WTC11 (cell line): Measurements from ENCODE around the gene TOR3A. TPM values are rescaled to one million over a fixed set of nuclear protein-coding genes. Genes with fewer than 3 reads are reported as not detected.

Experiments
- ATAC-seq: fragments of 200-7000 bp; cut with Tn5 transposase; 2 replicates; pipeline ENCODE4 v1.10.0; 2021; ENCODE audit warnings: mild to moderate bottlenecking, moderate library complexity
- CTCF ChIA-PET: fragments of 300-600 bp; sonication (Branson Sonifier 250); formaldehyde crosslinking; loops from one replicate; lab custom pipeline; 2021; ENCODE audit warnings: antibody characterized with exemption; lab: Charles Lee
- POLR2A ChIA-PET: fragments of 350-600 bp; sonication (Branson Sonifier 250); formaldehyde crosslinking; loops from one replicate; lab custom pipeline; 2021; ENCODE audit warnings: antibody characterized with exemption; lab: Charles Lee
- DNase-seq: peaks from one replicate; pipeline ENCODE4 v3.0.0; 2021; ENCODE audit warnings: low spot score
- H3K27ac Mint-ChIP-seq: 2 replicates; pipeline ENCODE4 v1.8.0; 2021; ENCODE audit warnings: mixed read lengths
- H3K27me3 Mint-ChIP-seq: 2 replicates; pipeline ENCODE4 v1.8.0; 2021; ENCODE audit warnings: low read depth, mild to moderate bottlenecking, moderate library complexity, mixed read lengths
- H3K36me3 Mint-ChIP-seq: 2 replicates; pipeline ENCODE4 v1.8.0; 2021; ENCODE audit warnings: mixed read lengths
- H3K4me1 Mint-ChIP-seq: 2 replicates; pipeline ENCODE4 v1.8.0; 2022; ENCODE audit warnings: mixed read lengths
- H3K4me3 Mint-ChIP-seq: 2 replicates; pipeline ENCODE4 v1.8.0; 2021; ENCODE audit warnings: mild to moderate bottlenecking, moderate library complexity, mixed read lengths
- H3K9me3 Mint-ChIP-seq: 2 replicates; pipeline ENCODE4 v1.8.0; 2021; ENCODE audit warnings: mixed read lengths
- ATF2 ChIP-seq: sonication (generic); formaldehyde crosslinking; IDR thresholded peaks from 2 replicates; pipeline ENCODE4 v1.8.1; 2022; ENCODE audit warnings: low read depth, missing genetic modification reagents, borderline replicate concordance
- CREM ChIP-seq: sonication (generic); formaldehyde crosslinking; IDR thresholded peaks from 2 replicates; pipeline ENCODE4 v1.8.1; 2022; ENCODE audit warnings: mild to moderate bottlenecking, missing genetic modification reagents, moderate library complexity
- CTCF ChIP-seq: fragments of 200-600 bp; IDR thresholded peaks from 2 replicates; pipeline ENCODE4 v1.8.0; 2022; ENCODE audit warnings: antibody characterized with exemption
- E2F1 ChIP-seq: sonication (generic); formaldehyde crosslinking; IDR thresholded peaks from 2 replicates; pipeline ENCODE4 v1.8.0; 2022; ENCODE audit warnings: mild to moderate bottlenecking, missing genetic modification reagents
- ETV6 ChIP-seq: sonication (generic); formaldehyde crosslinking; IDR thresholded peaks from 2 replicates; pipeline ENCODE4 v1.8.1; 2022; ENCODE audit warnings: mild to moderate bottlenecking, missing genetic modification reagents
- FOXJ3 ChIP-seq: sonication (generic); formaldehyde crosslinking; IDR thresholded peaks from 2 replicates; pipeline ENCODE4 v1.9.0; 2021; ENCODE audit warnings: missing genetic modification reagents, mild to moderate bottlenecking, borderline replicate concordance
- GTF2I ChIP-seq: fragments of 250-450 bp; sonication (Bioruptor Pico); conservative IDR thresholded peaks from 2 replicates; pipeline ENCODE4 v1.4.0; 2021; ENCODE audit warnings: mild to moderate bottlenecking
- HMGA2 ChIP-seq: fragments of 250-450 bp; sonication (Bioruptor Pico); IDR thresholded peaks from 2 replicates; pipeline ENCODE4 v1.4.0; 2021; ENCODE audit warnings: mild to moderate bottlenecking, moderate library complexity
- HMGXB4 ChIP-seq: sonication (generic); formaldehyde crosslinking; IDR thresholded peaks from 2 replicates; pipeline ENCODE4 v1.8.1; 2023; ENCODE audit warnings: mild to moderate bottlenecking, moderate library complexity, missing genetic modification reagents
- MLX ChIP-seq: sonication (generic); formaldehyde crosslinking; IDR thresholded peaks from 2 replicates; pipeline ENCODE4 v1.8.1; 2023; ENCODE audit warnings: mild to moderate bottlenecking, missing genetic modification reagents, moderate library complexity
- NR1H2 ChIP-seq: sonication (generic); formaldehyde crosslinking; IDR thresholded peaks from 2 replicates; pipeline ENCODE4 v1.9.0; 2021; ENCODE audit warnings: mild to moderate bottlenecking, moderate library complexity, missing genetic modification reagents
- NR3C1 ChIP-seq: sonication (generic); formaldehyde crosslinking; conservative IDR thresholded peaks from 2 replicates; pipeline ENCODE4 v1.8.1; 2023; ENCODE audit warnings: low read depth, mild to moderate bottlenecking, missing genetic modification reagents
- PREB ChIP-seq: sonication (generic); formaldehyde crosslinking; IDR thresholded peaks from 2 replicates; pipeline ENCODE4 v1.8.1; 2022; ENCODE audit warnings: mild to moderate bottlenecking, missing genetic modification reagents, moderate library complexity, borderline replicate concordance
- SMAD4 ChIP-seq: sonication (generic); formaldehyde crosslinking; IDR thresholded peaks from 2 replicates; pipeline ENCODE4 v1.8.0; 2022; ENCODE audit warnings: mild to moderate bottlenecking, missing genetic modification reagents
- SP1 ChIP-seq: sonication (generic); formaldehyde crosslinking; conservative IDR thresholded peaks from 2 replicates; pipeline ENCODE4 v1.8.1; 2022; ENCODE audit warnings: missing genetic modification reagents
- USF1 ChIP-seq: sonication (generic); formaldehyde crosslinking; IDR thresholded peaks from 2 replicates; pipeline ENCODE4 v1.8.0; 2022; ENCODE audit warnings: mild to moderate bottlenecking, missing genetic modification reagents
- USF2 ChIP-seq: sonication (generic); formaldehyde crosslinking; IDR thresholded peaks from 2 replicates; pipeline ENCODE4 v1.8.1; 2023; ENCODE audit warnings: mild to moderate bottlenecking, missing genetic modification reagents, moderate library complexity
- ZBTB21 ChIP-seq: sonication (generic); formaldehyde crosslinking; IDR thresholded peaks from 2 replicates; pipeline ENCODE4 v1.8.1; 2023; ENCODE audit warnings: mild to moderate bottlenecking, missing genetic modification reagents, borderline replicate concordance
- ZBTB43 ChIP-seq: sonication (generic); formaldehyde crosslinking; IDR thresholded peaks from 2 replicates; pipeline ENCODE4 v1.8.1; 2023; ENCODE audit warnings: mild to moderate bottlenecking, missing genetic modification reagents
- ZNF263 ChIP-seq: sonication (generic); formaldehyde crosslinking; IDR thresholded peaks from 2 replicates; pipeline ENCODE4 v1.8.1; 2022; ENCODE audit warnings: low read depth, mild to moderate bottlenecking, moderate library complexity, missing genetic modification reagents
- total RNA-seq: library from RNA; stranded (reverse); gene quantifications from 3 replicates; pipeline ENCODE4 v1.2.3, GENCODE V29; 2021

TOR3A gene
- total RNA-seq, 1 experiment from 2014 or later: 20.5 TPM

GRCh38 chr1:179036844-179037465 lies 44.9 kb upstream of the TOR3A start:
- H3K4me3 Mint-ChIP-seq: no peak overlapping the region
- peaks cover 3% of the 10 kb centered on the region; the same call in 1 of the 2 replicates for H3K9me3 Mint-ChIP-seq
- H3K4me1 Mint-ChIP-seq: peaks cover 33% of the 10 kb centered on the region
- H3K27me3 Mint-ChIP-seq: no peaks in the 10 kb centered on the region; the same call in 1 of the 2 replicates
- ATAC-seq (no peak), DNase-seq (no peak)
- no peak overlapping the region for H3K27ac Mint-ChIP-seq
- ChIA-PET CTCF (interaction anchor here (0.9 kb wide), 1 partner anchor 34 kb away, joined by 5 read pairs; no protein-coding TSS in a partner anchor), POLR2A (interaction anchor here (0.7 kb wide), 1 partner anchor 264 kb away, joined by 5 read pairs; no protein-coding TSS in a partner anchor)
- TF ChIP-seq ZBTB21 (CRISPR knock-in tag): no peak
- TF ChIP-seq SMAD4 (CRISPR knock-in tag): no peak
- TF ChIP-seq ATF2: no peak
- TF ChIP-seq HMGA2 (CRISPR knock-in tag): no peak
- TF ChIP-seq PREB (CRISPR knock-in tag): no peak
- no peak for TF ChIP-seq MLX (CRISPR knock-in tag)
- no peak for TF ChIP-seq USF1 (CRISPR knock-in tag)
- TF ChIP-seq SP1: no peak
- TF ChIP-seq ZNF263 (CRISPR knock-in tag): no peak
- no peak for TF ChIP-seq E2F1 (CRISPR knock-in tag)
- TF ChIP-seq FOXJ3: no peak
- peaks cover 7% of the 10 kb centered on the region for H3K36me3 Mint-ChIP-seq

- ATAC-seq: no peak
- H3K4me3 Mint-ChIP-seq: no peak overlapping the region
- ChIA-PET CTCF (interaction anchor here (0.6 kb wide), 2 partner anchors 9 to 287 kb away, joined by 3 read pairs; no protein-coding TSS in a partner anchor), POLR2A (no interaction called here)
- H3K36me3 Mint-ChIP-seq: peaks cover 7% of the 10 kb centered on the region
- peaks cover 29% of the 10 kb centered on the region for H3K4me1 Mint-ChIP-seq
- peaks cover 4% of the 10 kb centered on the region; the same call in 1 of the 2 replicates for H3K9me3 Mint-ChIP-seq
- H3K27me3 Mint-ChIP-seq: no peaks in the 10 kb centered on the region; the same call in 1 of the 2 replicates
- no peak for DNase-seq
- H3K27ac Mint-ChIP-seq: peak overlapping the region; percentile 14
- TF ChIP-seq PREB (CRISPR knock-in tag) (no peak), CTCF (no peak), NR3C1 (CRISPR knock-in tag) (no peak), ZBTB21 (CRISPR knock-in tag) (no peak), GTF2I (no peak), NR1H2 (no peak), ETV6 (CRISPR knock-in tag) (no peak), CREM (CRISPR knock-in tag) (no peak), USF2 (CRISPR knock-in tag) (no peak), ZBTB43 (CRISPR knock-in tag) (no peak), HMGXB4 (CRISPR knock-in tag) (no peak)
Observed at GRCh38 chr1:179038528-179039281, 43.2 kb upstream of the TOR3A start.
